HG02852 (cell line): ENCODE measurements around the gene PKN2.

Source experiments
- ATAC-seq: cut with Tn5 transposase; IDR thresholded peaks from one replicate; pipeline ENCODE4 v1.9.1; 2021; ENCODE audit warnings: mild to moderate bottlenecking, moderate library complexity; ENCODE audit not compliant: unreplicated experiment

Gene PKN2

DNA sequence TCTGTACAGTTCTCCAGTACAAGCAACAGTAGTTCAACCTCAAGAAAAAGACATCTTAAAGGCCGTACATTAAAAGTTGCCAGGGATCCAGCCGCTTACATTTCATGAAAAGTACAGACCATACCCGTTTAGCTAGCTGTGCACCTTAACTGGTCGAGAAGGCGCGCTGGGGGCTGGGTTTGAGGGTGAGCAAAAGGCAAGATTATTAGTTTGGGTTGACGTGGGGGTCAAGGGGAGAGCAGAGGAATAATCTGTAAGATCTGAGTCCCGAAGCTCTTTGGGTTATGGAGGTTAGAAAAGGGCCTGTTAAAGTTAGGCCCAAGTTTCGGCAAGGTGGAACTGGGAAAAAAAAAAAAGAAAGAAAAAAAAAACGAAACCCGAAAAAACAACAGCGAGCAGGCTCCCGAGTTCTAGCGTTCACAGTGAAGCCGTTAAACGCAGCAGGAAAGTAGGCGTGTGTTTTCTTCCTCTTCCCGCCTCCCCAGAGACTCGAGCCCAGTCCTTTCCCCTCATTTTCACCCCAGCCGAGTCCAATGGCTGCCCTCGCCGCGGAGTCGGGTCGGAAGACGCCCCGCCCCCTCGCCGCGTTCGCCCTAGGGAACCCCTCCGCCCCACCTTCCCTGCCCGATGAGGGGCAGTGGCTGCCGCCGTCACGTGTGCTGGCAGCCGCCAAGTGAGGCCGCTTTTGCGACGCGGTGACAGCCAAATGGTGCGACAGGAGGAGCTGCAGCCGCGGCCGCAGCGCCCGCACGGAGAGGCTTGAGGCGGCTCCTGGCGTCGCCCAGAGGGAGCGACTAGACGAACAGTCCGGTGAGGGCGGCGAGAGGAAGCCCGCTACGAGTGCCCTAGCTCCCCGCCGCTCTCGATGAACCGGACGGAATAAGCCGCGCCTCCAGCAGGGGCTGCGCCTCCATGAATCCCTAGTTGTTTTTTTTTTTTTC, at the start of gene PKN2:
PKN2 (plus strand) TSS at position 733 of the 941 bp plus-strand sequence. CDS start 308 bp downstream, outside the sequence.
- peak; percentile 87 for ATAC-seq

GRCh38 chr1:88634538-88634937, 49.5 kb upstream of the PKN2 start:
- ATAC-seq: no peak

DNA sequence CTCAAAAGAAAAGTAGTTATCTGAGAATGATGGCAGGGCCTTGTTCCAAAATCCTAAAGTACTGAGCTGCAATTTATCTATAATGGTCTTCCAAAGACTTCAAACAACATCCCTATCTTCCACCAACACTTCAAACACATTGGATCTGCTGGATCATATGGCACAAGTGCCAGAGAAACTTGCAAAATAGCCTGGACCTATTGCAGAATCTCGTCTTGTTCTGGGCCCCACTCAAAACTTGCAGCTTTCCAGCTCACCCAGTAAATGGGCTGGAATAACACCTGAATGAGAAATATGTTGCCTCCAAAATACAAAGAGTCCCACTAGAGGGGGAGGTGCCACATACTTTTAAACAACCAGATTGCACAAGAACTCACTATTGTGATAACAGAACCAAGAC, 44.0 kb upstream of the PKN2 start:
- no peak for ATAC-seq

DNA sequence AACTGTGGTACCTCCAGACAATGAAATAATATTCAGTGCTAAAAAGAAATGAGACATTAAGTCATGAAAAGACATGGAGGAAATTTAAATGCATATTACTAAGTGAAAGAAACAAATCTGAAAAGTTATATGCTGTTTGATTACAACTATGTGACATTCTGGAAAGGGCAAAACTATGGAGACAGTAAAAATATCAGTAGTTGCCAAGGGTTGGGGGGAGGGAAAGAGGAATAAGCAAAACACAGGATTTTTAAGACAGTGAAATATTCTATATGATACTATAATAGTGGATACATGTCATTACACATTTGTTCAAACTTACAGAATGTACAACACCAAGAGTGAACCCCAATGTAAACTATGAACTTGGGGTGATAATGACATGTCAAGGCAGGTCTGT, 38.2 kb upstream of the PKN2 start:
- ATAC-seq: no peak

GRCh38 chr1:88646476-88647248, 37.4 kb upstream of the PKN2 start:
- ATAC-seq: no peak

- no peak for ATAC-seq
Observed at GRCh38 chr1:88647249-88647645, 36.8 kb upstream of the PKN2 start.

DNA sequence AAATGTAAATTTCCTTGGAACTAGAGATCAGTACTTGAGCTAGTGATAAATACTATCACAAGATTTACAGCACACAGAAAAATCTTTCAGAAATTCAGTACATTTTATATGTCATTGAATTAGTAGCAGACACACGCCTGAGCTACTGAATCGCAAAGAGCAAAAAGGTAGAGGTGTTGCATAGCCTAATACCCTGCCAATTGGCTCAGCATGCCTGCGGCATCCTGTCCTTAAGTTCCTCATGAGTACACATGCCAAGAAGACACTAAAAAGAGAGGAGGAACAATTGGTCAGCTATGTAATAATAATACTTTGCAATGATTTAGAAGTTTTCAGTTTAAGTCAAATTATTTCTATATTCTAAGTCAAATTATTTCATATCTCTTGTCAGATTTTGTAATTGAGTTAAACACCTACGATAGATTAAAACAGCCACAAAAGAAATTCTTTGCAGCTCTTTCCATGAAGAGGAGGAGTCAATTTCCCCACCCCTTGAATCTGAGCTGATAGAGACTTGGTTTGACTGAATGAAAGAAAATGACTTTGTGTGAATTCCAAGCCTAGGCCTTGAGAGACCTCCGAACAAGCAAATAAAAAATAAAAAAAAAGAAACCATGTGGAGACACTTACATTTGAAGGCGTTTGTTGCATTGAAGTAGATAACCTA, 36.2 kb upstream of the PKN2 start:
- ATAC-seq: no peak

GRCh38 chr1:88648706-88649105, 35.4 kb upstream of the PKN2 start:
- ATAC-seq: no peak

DNA sequence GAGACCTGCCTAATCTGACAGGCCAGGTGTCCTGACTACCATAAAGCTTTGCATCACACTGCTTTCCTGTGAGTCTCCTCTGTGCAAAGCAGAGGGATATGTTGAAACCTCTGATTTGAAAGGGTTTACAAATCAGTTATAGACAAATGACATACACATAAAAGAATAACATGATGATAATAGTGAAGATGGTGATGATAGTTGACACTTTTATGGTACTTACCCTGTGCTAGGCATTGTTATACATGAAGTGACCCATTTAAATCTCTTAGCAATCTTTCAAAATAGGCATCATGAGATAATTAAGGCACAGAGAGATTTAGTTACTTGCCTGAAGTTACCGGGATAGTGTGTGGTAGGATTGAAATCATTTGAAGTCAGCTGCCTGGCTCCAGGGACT, 34.1 kb upstream of the PKN2 start:
- ATAC-seq: no peak

DNA sequence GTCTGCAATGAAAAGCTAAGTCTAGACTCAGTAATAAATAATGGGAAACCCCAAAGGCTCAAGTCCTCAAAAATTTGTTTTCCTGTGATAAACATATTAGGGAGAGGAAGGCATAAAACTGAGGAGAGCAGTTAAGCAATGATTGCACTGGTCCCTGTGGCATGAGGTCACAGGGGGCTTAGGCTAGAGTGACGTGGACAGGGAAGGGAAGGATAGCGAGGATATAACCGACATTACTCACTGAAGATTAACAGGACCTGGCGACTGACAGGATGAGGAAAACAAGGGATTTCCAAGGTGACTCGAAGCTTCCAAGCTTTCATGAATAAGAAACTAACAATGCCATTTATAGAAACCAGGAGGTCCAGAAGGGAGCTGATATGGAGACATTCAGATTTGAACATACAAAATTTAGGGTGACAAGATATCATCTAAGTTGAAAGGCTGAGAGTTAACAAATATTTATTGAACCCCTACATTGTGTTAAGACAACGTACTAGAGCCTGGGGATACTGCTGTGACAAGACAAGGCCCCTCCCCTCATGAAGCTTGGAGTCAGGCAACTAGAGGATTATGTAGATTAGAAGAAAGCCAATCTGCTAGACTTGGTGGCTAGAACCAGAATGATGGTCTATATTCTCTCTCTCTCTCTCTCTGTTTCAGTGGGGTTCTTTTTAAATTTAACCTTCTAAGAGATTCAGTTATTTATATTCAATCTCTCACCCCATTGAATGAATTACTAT, 33.2 kb upstream of the PKN2 start:
- no peak for ATAC-seq

DNA sequence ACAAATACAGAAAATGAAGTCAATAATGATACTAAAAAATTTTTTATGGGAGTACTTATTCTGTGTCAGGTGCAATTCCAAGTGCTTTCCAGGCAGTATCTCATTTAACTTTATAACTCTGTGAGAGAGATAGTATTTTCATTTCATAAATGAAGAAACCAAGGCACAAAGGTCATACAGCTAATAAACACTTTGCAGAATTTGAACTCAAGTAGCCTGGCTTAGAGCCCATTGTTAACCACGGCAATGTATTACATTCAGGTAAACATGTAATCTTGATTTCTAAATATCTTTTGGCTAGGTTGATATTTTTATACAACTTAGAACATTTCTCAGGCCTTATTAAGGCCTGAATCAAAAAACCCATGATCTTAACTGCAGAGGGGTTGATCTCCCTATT, 28.9 kb upstream of the PKN2 start:
- ATAC-seq: no peak

- no peak for ATAC-seq
Observed at GRCh38 chr1:88655685-88656299, 28.3 kb upstream of the PKN2 start.

DNA sequence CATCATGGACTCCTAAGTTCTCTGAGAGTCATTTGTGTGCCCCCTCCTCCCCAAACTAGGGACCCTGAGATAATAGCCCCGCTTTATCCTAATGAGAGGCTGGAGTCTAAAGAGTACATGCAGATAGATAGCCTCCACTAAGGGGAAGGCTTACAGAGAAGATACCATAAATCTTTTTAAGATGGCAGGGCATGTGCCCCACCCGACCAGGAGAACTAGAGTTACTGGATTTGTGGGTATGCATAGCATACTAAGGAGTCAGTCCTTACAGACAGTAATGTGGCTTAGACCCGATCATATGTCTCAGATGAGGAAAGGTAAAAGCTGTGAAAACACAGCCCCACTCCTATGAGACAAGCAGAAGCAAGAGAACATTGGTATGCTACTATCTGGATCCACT, 25.7 kb upstream of the PKN2 start:
- no peak for ATAC-seq

GRCh38 chr1:88659552-88659951, 24.5 kb upstream of the PKN2 start:
- ATAC-seq: no peak

GRCh38 chr1:88661188-88661587, 22.9 kb upstream of the PKN2 start:
- no peak for ATAC-seq

DNA sequence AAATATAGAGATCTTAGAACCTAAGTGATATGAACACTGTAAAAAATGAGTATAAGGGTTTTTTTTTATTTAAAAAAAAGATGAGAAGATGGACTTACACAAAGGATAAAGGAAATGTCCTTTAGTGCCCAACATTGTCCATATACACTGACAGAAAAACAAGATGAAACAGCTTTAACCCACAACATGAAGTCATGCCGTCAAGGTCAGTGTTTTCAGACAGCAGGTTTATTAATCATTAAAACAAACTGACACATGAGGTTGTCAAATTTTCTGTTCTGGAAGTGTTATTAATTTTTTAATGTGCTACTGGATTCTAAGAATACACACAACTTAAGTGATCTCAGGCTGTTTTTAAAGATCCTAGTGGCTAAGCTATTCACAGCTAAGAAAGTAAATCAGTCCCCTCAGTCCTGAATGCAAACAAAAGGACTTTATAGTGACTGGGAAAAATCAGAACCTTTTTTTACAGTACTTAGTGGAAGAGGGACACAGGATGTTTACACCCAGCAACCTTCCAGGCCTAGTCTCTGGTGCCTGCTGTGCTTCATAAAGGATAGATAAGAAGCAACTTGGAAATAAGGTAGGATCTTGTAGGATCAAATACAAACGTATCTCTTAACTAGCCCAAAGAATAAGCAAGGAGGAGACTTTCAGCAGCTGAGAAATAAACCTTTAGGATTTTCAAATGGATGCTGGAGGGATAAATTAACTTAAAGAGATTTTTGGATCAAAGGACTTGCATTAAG, 21.9 kb upstream of the PKN2 start:
- ATAC-seq: no peak

- no peak for ATAC-seq
Observed at GRCh38 chr1:88662723-88663122, 21.4 kb upstream of the PKN2 start.

DNA sequence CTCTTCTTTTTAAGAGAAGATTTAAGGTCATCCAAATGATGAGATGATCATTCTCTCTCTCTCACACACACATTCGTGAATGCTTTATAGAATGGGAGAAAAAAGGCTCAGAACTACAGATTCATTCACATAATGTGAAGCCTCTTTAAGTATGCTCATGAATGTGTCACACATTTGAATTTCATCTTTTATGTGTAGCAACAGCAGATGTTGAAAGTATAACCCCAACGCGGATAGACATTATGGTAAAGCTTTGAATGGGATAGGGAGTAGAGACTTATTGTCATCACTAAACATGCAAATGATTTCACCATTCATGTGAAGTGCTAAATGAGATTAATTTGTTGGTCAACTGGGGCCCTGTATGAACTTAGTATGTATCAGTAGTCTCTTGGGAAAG, 15.7 kb upstream of the PKN2 start:
- no peak for ATAC-seq

DNA sequence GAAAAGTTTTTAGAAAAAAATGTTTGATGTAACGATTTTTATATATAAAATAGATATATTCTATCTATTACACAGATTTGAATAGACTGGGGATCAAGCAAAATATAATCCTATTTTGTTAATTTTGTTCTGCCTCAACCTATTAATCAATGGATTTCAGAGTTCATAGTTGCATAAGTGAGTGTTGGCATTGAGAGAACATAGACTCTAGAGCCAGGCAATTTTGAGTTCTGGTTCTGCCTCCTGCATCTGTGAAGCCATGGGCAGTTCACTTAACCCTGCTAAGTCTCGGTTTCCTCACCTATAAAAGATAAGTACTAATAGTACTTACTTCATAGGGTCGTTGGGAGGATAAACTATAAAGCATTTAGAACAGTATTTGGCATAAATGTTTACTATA, 13.6 kb upstream of the PKN2 start:
- ATAC-seq: no peak

DNA sequence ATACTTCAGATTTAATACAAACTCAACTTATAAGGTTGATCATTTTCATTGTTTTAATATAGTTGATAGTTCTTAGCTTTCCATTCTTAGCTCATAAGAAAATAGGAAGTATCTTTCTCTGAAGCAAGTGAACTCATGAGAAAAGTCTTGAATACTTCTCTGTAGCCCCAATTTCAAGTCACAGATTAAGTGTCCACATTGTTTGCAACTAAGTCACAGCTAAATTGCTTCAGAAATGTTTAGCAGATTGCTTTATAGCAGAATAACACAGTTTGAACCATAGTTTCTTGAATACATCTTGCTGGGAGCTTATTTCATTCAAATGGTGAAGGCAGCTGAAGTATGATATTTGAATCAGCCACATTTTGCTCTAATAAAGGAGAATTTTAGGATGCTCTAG, 10.6 kb upstream of the PKN2 start:
- ATAC-seq: no peak
